ENCODE measurements around the gene MICAL3.

Gene MICAL3

DNA sequence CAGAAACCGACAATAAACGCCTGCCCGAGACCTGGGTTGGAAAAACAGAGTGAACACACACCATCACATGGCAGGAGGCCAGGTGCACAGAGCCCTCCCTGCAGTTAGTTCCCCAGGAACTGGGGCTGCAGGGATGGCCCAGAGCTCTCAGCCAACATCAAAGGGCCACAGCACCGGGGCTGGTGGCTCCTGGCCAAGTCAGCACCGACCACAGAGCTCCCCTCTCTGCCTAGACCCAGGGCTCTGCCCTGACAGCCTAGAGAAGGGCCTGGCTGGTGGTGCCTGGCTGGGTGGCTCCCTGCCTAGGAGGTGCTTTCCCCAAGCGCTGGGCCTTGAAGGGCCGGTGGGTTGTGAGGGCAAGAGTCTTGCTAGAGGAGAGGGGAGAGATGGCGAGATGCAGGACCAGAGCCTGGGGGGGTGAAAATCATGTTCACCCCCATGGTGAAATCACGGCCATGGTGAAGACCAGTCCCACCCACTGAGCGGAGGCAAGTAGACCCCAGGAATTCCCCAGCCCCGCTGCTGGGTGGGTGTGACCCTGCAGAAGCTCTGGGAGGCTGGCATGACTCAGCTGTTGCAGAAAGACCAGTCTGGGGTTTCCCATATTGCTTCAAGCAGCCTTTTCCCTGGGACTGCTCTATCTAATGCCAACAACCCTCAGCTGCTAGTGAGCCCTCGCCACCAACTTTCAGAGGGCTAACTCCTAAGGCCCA lies 242.9 kb downstream of the MICAL3 start:
- TF ChIP-seq GLIS3 (CRISPR knock-in tag; IDR thresholded peaks at IDR 0.05), result no peak
- ATAC-seq, result peak; percentile 64

DNA sequence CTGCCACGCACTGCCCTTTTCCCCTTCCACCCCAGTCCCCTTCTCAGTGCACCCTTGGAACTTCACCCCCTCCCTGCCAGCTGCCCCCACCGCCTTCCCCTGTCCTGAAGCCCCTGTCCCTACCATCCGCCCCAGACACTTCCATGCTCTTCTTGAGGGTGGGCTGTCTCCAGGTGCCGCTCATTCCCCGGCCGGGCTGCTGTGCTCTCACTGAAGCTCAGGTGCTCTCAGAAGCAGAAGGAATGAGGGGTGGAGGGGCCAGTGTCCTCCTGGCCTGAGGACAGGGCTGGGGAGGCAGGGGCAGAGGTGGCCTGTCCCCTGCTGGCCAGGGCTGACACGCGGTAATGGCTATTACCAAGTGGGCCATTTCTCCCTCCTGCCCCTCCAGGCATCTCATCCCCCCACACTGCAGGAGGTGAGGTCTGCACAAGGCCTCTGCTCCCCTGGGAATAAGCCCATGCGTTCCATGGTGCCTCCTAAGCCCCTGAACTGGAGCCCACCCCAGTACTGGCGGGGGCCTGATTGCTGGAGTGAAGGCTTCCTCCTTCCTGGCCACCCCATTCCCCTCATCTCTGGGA lies 243.5 kb downstream of the MICAL3 start:
- ATAC-seq, result no peak
- TF ChIP-seq PPARA (CRISPR knock-in tag; IDR thresholded peaks at IDR 0.05; ENCODE audit: borderline replicate concordance), result no peak
- TF ChIP-seq TOX (CRISPR knock-in tag; IDR thresholded peaks at IDR 0.05; ENCODE audit: borderline replicate concordance), result no peak

GRCh38 chr22:17780116-17780740 lies 244.1 kb downstream of the MICAL3 start:
- no peak for ATAC-seq
- TF ChIP-seq, protein P1, sequence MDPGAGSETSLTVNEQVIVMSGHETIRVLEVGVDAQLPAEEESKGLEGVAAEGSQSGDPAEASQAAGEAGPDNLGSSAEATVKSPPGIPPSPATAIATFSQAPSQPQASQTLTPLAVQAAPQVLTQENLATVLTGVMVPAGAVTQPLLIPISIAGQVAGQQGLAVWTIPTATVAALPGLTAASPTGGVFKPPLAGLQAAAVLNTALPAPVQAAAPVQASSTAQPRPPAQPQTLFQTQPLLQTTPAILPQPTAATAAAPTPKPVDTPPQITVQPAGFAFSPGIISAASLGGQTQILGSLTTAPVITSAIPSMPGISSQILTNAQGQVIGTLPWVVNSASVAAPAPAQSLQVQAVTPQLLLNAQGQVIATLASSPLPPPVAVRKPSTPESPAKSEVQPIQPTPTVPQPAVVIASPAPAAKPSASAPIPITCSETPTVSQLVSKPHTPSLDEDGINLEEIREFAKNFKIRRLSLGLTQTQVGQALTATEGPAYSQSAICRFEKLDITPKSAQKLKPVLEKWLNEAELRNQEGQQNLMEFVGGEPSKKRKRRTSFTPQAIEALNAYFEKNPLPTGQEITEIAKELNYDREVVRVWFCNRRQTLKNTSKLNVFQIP (CRISPR knock-in tag; IDR thresholded peaks at IDR 0.05; ENCODE audit: borderline replicate concordance, low read depth), result no peak
- TF ChIP-seq ESRRG (CRISPR knock-in tag; IDR thresholded peaks at IDR 0.05), result no peak
- TF ChIP-seq ZNF70 (CRISPR knock-in tag; IDR thresholded peaks at IDR 0.05), result no peak
- no peak for TF ChIP-seq ZFP3 (CRISPR knock-in tag; IDR thresholded peaks at IDR 0.05)
- TF ChIP-seq ISL1 (CRISPR knock-in tag; IDR thresholded peaks at IDR 0.05), result no peak
- TF ChIP-seq ZFP30 (CRISPR knock-in tag; IDR thresholded peaks at IDR 0.05), result no peak

DNA sequence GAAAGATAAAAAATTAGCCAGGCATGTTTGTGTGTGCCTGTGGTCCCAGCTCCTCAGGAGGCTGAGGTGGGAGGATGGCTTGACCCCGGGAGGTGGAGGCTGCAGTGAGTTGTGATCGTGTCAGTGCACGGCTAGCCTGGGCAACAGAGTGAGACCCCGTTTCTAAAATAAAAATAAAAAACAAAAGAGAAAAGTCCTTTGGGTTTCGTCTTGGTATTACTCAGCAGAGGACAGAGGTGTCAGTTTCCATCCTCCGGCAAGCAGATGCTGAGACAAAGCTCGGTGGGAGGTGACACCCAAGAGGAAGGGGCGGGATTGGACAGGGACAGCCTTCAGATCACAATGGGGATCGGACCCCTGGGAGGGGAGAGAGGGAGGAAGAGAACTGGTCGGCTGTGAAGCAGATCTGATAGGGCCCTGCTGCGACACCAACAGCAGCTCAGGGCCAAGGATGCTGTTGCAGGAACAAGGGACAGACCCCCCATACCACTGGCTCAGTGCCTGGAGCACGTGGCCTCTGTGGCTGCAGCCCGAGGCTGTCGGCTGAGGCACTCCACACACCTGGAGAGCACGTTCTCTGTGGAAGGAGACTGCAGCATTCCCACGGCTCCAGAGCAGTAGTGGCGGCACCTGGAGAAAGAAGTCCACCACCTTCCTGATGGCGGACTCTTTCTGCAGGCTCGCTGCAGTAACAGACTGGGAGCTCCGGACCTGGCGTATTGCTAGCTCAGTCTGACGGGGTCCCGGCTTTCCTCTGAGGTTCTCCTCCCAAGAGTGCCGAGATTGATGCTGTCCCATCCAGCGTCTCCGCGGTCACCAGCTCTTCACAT lies 244.9 kb downstream of the MICAL3 start:
- TF ChIP-seq CSDC2 (CRISPR knock-in tag; IDR thresholded peaks at IDR 0.05), result no peak
- TF ChIP-seq BACH2 (CRISPR knock-in tag; IDR thresholded peaks at IDR 0.05; ENCODE audit: borderline replicate concordance), result no peak
- TF ChIP-seq ESRRG (CRISPR knock-in tag; IDR thresholded peaks at IDR 0.05), result no peak
- TF ChIP-seq PPARA (CRISPR knock-in tag; IDR thresholded peaks at IDR 0.05; ENCODE audit: borderline replicate concordance), result no peak
- no peak for TF ChIP-seq ISL1 (CRISPR knock-in tag; IDR thresholded peaks at IDR 0.05)
- TF ChIP-seq, protein P2, sequence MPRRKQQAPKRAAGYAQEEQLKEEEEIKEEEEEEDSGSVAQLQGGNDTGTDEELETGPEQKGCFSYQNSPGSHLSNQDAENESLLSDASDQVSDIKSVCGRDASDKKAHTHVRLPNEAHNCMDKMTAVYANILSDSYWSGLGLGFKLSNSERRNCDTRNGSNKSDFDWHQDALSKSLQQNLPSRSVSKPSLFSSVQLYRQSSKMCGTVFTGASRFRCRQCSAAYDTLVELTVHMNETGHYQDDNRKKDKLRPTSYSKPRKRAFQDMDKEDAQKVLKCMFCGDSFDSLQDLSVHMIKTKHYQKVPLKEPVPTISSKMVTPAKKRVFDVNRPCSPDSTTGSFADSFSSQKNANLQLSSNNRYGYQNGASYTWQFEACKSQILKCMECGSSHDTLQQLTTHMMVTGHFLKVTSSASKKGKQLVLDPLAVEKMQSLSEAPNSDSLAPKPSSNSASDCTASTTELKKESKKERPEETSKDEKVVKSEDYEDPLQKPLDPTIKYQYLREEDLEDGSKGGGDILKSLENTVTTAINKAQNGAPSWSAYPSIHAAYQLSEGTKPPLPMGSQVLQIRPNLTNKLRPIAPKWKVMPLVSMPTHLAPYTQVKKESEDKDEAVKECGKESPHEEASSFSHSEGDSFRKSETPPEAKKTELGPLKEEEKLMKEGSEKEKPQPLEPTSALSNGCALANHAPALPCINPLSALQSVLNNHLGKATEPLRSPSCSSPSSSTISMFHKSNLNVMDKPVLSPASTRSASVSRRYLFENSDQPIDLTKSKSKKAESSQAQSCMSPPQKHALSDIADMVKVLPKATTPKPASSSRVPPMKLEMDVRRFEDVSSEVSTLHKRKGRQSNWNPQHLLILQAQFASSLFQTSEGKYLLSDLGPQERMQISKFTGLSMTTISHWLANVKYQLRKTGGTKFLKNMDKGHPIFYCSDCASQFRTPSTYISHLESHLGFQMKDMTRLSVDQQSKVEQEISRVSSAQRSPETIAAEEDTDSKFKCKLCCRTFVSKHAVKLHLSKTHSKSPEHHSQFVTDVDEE (CRISPR knock-in tag; IDR thresholded peaks at IDR 0.05), result no peak
- TF ChIP-seq, protein P3, sequence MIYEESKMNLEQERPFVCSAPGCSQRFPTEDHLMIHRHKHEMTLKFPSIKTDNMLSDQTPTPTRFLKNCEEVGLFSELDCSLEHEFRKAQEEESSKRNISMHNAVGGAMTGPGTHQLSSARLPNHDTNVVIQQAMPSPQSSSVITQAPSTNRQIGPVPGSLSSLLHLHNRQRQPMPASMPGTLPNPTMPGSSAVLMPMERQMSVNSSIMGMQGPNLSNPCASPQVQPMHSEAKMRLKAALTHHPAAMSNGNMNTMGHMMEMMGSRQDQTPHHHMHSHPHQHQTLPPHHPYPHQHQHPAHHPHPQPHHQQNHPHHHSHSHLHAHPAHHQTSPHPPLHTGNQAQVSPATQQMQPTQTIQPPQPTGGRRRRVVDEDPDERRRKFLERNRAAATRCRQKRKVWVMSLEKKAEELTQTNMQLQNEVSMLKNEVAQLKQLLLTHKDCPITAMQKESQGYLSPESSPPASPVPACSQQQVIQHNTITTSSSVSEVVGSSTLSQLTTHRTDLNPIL (CRISPR knock-in tag; IDR thresholded peaks at IDR 0.05; ENCODE audit: low read depth), result no peak
- no peak for TF ChIP-seq ZFP3 (CRISPR knock-in tag; IDR thresholded peaks at IDR 0.05)
- TF ChIP-seq, protein P4, sequence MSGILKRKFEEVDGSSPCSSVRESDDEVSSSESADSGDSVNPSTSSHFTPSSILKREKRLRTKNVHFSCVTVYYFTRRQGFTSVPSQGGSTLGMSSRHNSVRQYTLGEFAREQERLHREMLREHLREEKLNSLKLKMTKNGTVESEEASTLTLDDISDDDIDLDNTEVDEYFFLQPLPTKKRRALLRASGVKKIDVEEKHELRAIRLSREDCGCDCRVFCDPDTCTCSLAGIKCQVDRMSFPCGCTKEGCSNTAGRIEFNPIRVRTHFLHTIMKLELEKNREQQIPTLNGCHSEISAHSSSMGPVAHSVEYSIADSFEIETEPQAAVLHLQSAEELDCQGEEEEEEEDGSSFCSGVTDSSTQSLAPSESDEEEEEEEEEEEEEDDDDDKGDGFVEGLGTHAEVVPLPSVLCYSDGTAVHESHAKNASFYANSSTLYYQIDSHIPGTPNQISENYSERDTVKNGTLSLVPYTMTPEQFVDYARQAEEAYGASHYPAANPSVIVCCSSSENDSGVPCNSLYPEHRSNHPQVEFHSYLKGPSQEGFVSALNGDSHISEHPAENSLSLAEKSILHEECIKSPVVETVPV (CRISPR knock-in tag; IDR thresholded peaks at IDR 0.05), result no peak
- TF ChIP-seq ZFP30 (CRISPR knock-in tag; IDR thresholded peaks at IDR 0.05), result no peak
- TF ChIP-seq TCF4 (CRISPR knock-in tag; IDR thresholded peaks at IDR 0.05; ENCODE audit: borderline replicate concordance), result no peak
- TF ChIP-seq SNAI2 (CRISPR knock-in tag; IDR thresholded peaks at IDR 0.05), result no peak
- no peak for TF ChIP-seq ZNF565 (CRISPR knock-in tag; conservative IDR thresholded peaks at IDR 0.05; ENCODE audit: low read depth)
- TF ChIP-seq OSR1 (CRISPR knock-in tag; IDR thresholded peaks at IDR 0.05), result no peak
- TF ChIP-seq GLIS3 (CRISPR knock-in tag; IDR thresholded peaks at IDR 0.05), result no peak
- TF ChIP-seq, protein P1 (CRISPR knock-in tag; IDR thresholded peaks at IDR 0.05; ENCODE audit: borderline replicate concordance, low read depth), result no peak
- TF ChIP-seq ZC3H10 (CRISPR knock-in tag; IDR thresholded peaks at IDR 0.05), result no peak
- no peak for TF ChIP-seq ZNF70 (CRISPR knock-in tag; IDR thresholded peaks at IDR 0.05)
- no peak for ATAC-seq
